Prostate gland (tissue), 2 donors: Measurements from ENCODE around the gene CACNG7.

Source experiments
- POLR2A ChIP-seq: fragments of 450-650 bp; IDR thresholded peaks from one replicate; pipeline ENCODE4 v1.6.1; 2016; ENCODE audit warnings: antibody characterized with exemption, mild to moderate bottlenecking
- TF ChIP-seq, protein P1 (sequence below), 4 experiments: fragments of 200-600 bp in 2 of 4; fragments of 450-650 bp in 2 of 4; sonication (generic) in 2 of 4; IDR thresholded peaks; 1 replicate in 3 of 4; 2 replicates in 1 of 4; pipeline ENCODE4 v1.5.1; 2016 to 2019; ENCODE audit warnings: antibody characterized with exemption in 4 of 4, mild to moderate bottlenecking in 2 of 4, moderate library complexity in 2 of 4

DNA sequence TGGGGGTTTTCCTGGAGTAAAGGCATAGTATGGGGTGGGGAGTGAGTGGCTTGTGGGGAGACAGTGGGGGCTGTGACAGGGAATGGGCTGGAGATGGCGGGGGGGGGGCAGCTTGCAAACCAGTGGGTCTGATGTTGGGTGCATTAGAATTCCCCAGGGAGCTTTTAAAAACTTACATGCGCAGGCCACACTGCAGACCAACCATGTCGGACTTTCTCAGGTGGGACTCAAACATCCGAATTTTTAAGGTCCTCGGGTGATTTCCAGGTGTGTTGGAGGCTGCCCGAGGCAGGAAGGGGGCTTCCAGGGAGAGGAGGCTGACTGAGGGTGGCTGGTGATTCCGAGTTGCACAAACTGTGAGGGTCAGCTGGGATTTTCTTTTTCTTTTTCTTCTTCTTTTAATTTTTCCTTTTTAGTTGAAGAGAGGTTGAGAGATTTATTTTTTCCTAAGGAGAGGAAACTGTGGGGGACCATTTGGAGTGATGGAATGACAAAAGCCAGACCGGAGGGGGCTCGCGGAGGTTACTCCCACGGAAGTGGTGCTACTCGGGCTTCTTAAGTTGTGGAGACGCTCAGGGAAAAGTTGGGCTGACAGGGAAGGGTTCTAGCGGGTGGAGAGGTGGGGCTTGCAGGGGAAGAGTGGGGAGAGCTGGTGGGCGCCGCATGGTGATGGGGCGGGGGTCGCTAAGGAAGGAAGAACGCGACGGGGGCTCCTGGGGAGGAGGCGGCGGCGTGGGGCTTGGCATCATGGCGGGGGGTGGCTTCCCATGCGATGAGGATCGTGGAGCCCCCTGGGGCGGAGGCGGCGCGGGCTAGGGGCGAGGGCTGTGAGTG is 52.7 kb downstream of the CACNG7 start:
- no peak for TF ChIP-seq POLR2A
- TF ChIP-seq, protein P1, sequence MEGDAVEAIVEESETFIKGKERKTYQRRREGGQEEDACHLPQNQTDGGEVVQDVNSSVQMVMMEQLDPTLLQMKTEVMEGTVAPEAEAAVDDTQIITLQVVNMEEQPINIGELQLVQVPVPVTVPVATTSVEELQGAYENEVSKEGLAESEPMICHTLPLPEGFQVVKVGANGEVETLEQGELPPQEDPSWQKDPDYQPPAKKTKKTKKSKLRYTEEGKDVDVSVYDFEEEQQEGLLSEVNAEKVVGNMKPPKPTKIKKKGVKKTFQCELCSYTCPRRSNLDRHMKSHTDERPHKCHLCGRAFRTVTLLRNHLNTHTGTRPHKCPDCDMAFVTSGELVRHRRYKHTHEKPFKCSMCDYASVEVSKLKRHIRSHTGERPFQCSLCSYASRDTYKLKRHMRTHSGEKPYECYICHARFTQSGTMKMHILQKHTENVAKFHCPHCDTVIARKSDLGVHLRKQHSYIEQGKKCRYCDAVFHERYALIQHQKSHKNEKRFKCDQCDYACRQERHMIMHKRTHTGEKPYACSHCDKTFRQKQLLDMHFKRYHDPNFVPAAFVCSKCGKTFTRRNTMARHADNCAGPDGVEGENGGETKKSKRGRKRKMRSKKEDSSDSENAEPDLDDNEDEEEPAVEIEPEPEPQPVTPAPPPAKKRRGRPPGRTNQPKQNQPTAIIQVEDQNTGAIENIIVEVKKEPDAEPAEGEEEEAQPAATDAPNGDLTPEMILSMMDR (IDR thresholded peaks at IDR 0.05), result no peak
